HepG2 (cell line): ENCODE measurements around the gene TOP2A. TPM values are rescaled to one million over a fixed set of nuclear protein-coding genes. Genes with fewer than 3 reads are reported as not detected.

Experiments used
- ARNT2 ChIP-seq: sonication (generic); formaldehyde crosslinking; IDR thresholded peaks from 2 replicates; pipeline ENCODE4 v1.8.0; 2022; ENCODE audit warnings: mild to moderate bottlenecking, low read depth, missing genetic modification reagents, moderate library complexity
- EHMT2 ChIP-seq: fragments of 200-600 bp; sonication (generic); IDR thresholded peaks from 2 replicates; pipeline ENCODE4 v1.7.0; 2017; ENCODE audit warnings: antibody characterized with exemption, low read depth, low read length, borderline replicate concordance
- HDAC6 ChIP-seq: fragments of 200-600 bp; sonication (generic); IDR thresholded peaks from 2 replicates; pipeline ENCODE4 v1.7.0; 2017; ENCODE audit warnings: mild to moderate bottlenecking, antibody characterized with exemption, low read length, low read depth
- MEIS2 ChIP-seq: sonication (generic); formaldehyde crosslinking; IDR thresholded peaks from 2 replicates; pipeline ENCODE4 v1.9.0; 2021; ENCODE audit warnings: mild to moderate bottlenecking, missing genetic modification reagents
- SP140L ChIP-seq: sonication (generic); formaldehyde crosslinking; IDR thresholded peaks from 2 replicates; pipeline ENCODE4 v1.4.0; 2020; ENCODE audit warnings: missing genetic modification reagents, borderline replicate concordance
- SPEN ChIP-seq: sonication (generic); formaldehyde crosslinking; IDR thresholded peaks from 2 replicates; pipeline ENCODE4 v1.5.1; 2020; ENCODE audit warnings: low read depth, mild to moderate bottlenecking, missing genetic modification reagents
- SUZ12 ChIP-seq: fragments of 150-350 bp; IDR thresholded peaks from 2 replicates; pipeline ENCODE4 v1.6.1; 2014; ENCODE audit warnings: low read depth, low read length
- XRCC5 ChIP-seq: fragments of 200-400 bp; formaldehyde crosslinking; optimal IDR thresholded peaks from 2 replicates; pipeline ENCODE3; 2017; ENCODE audit warnings: mild to moderate bottlenecking, low read length
- YEATS4 ChIP-seq: sonication (generic); formaldehyde crosslinking; IDR thresholded peaks from 2 replicates; pipeline ENCODE4 v1.4.0; 2020; ENCODE audit warnings: missing genetic modification reagents, borderline replicate concordance
- ZKSCAN1 ChIP-seq: fragments of 150-350 bp; IDR thresholded peaks from 2 replicates; pipeline ENCODE4 v1.6.1; 2014; ENCODE audit warnings: low read length
- ZNF274 ChIP-seq: sonication (generic); formaldehyde crosslinking; IDR thresholded peaks from 2 replicates; pipeline ENCODE4 v1.5.1; 2020; ENCODE audit warnings: mild to moderate bottlenecking, missing genetic modification reagents
- ZNF713 ChIP-seq: sonication (generic); formaldehyde crosslinking; IDR thresholded peaks from 2 replicates; pipeline ENCODE4 v1.4.0; 2020; ENCODE audit warnings: mild to moderate bottlenecking, missing genetic modification reagents
- polyA plus RNA-seq, 8 experiments: library from polyadenylated mRNA; depleted of rRNA in 3 of 8; stranded (reverse) in 7 of 8; unstranded in 1 of 8; fragments of >200 nt; fragmentation: Illumina TruSeq in 4 of 8; extraction: Trizol in 4 of 8; gene quantifications; 2 replicates each; pipeline versions ENCODE4 v1.2.1 to v1.2.3, GENCODE V29; 2011 to 2016; ENCODE audit warnings: low read depth in 4 of 8, missing spikeins in 1 of 8, mixed read lengths in 1 of 8; ENCODE audit not compliant: insufficient read depth in 1 of 8
- total RNA-seq, 5 experiments: library from RNA; depleted of rRNA; stranded (reverse); fragments of >200 nt; fragmentation: Illumina TruSeq; extraction: Trizol; gene quantifications; 2 replicates each; pipeline ENCODE4 v1.2.3, GENCODE V29; 2016; ENCODE audit warnings: low read depth in 1 of 5
- TF ChIP-seq, protein P1 (sequence below): sonication (generic); formaldehyde crosslinking; IDR thresholded peaks from 2 replicates; pipeline ENCODE4 v1.8.1; 2023; ENCODE audit warnings: mild to moderate bottlenecking, moderate library complexity, missing genetic modification reagents
- TF ChIP-seq, protein P2 (sequence below): sonication (generic); formaldehyde crosslinking; IDR thresholded peaks from 2 replicates; pipeline ENCODE4 v1.5.1; 2020; ENCODE audit warnings: mild to moderate bottlenecking, moderate library complexity, missing genetic modification reagents
- TF ChIP-seq, protein P3 (sequence below): sonication (generic); formaldehyde crosslinking; IDR thresholded peaks from 2 replicates; pipeline ENCODE4 v1.5.0; 2020; ENCODE audit warnings: missing genetic modification reagents
- TF ChIP-seq, protein P4 (sequence below): sonication (generic); formaldehyde crosslinking; IDR thresholded peaks from 2 replicates; pipeline ENCODE4 v1.8.0; 2022; ENCODE audit warnings: mild to moderate bottlenecking, missing genetic modification reagents
- TF ChIP-seq, protein P5 (sequence below): sonication (generic); formaldehyde crosslinking; IDR thresholded peaks from 2 replicates; pipeline ENCODE4 v1.5.0; 2020; ENCODE audit warnings: mild to moderate bottlenecking, missing genetic modification reagents
- TF ChIP-seq, protein P6 (sequence below): sonication (generic); formaldehyde crosslinking; IDR thresholded peaks from 2 replicates; pipeline ENCODE4 v1.8.1; 2022; ENCODE audit warnings: low read depth, mild to moderate bottlenecking, missing genetic modification reagents

The TOP2A gene
- total and polyA plus RNA-seq, 2 of the 13 experiments (the other 11 are each of a cell fraction or from before 2014, with no cell fraction given) = 108 to 327 TPM

DNA sequence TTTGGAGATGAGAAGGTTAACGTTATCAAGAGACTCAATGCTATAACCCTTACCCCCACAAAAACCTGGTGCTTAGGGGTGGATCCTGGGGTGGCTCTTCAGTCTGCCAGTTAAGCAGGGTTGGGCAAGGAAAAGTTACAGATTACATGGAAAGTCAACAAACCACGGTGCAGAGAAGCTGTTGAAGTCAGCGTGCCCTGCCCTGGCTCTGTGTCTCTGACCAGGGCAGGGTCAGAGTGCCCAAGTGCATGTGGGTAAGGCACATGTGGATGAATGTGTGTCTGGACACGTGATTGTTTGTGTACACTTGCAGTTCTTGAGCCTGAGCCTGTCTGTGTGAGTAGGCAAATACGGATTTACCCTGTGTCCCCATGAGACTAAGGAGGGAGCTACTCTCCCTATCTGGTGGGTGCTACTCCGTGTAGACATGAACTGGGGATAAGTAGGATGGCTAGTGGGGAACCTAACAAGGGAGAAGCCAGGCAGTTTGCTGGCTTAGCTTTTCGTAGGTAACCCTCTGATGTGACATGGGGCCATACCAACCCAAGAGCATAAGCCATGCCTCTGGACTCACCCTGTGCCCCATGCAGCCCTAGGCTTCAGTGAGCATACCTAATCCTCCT lies 31.1 kb upstream of the TOP2A start (continued):
- TF ChIP-seq, protein P1, sequence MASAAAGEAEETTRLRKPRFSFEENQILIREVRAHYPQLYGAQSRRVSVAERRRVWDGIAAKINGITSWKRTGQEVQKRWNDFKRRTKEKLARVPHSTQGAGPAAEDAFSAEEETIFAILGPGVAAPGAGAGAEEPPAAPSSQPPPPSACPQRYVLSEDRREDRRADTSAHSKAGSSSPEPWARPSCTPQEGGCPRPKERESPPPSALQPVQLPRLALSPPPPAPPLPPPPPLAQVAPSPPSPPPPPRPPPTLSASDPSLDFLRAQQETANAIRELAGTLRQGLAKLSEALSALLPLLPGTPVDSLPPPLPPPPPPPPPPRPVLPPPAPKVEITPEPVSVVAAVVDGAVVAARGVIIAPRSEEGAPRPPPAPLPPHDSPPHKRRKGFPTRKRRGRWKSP (CRISPR knock-in tag) = 0 out of 2 replicates have a peak, but pooled peaks have one; percentile 35
- TF ChIP-seq, protein P2, sequence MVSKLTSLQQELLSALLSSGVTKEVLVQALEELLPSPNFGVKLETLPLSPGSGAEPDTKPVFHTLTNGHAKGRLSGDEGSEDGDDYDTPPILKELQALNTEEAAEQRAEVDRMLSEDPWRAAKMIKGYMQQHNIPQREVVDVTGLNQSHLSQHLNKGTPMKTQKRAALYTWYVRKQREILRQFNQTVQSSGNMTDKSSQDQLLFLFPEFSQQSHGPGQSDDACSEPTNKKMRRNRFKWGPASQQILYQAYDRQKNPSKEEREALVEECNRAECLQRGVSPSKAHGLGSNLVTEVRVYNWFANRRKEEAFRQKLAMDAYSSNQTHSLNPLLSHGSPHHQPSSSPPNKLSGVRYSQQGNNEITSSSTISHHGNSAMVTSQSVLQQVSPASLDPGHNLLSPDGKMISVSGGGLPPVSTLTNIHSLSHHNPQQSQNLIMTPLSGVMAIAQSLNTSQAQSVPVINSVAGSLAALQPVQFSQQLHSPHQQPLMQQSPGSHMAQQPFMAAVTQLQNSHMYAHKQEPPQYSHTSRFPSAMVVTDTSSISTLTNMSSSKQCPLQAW (CRISPR knock-in tag) = peak; percentile 89
- TF ChIP-seq SPEN (CRISPR knock-in tag) = peak; percentile 70; the same call in 1 of the 2 replicates
- TF ChIP-seq, protein P3, sequence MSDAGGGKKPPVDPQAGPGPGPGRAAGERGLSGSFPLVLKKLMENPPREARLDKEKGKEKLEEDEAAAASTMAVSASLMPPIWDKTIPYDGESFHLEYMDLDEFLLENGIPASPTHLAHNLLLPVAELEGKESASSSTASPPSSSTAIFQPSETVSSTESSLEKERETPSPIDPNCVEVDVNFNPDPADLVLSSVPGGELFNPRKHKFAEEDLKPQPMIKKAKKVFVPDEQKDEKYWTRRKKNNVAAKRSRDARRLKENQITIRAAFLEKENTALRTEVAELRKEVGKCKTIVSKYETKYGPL (CRISPR knock-in tag) = no peak
- no peak for TF ChIP-seq ZKSCAN1
- no peak for TF ChIP-seq HDAC6
- TF ChIP-seq, protein P4, sequence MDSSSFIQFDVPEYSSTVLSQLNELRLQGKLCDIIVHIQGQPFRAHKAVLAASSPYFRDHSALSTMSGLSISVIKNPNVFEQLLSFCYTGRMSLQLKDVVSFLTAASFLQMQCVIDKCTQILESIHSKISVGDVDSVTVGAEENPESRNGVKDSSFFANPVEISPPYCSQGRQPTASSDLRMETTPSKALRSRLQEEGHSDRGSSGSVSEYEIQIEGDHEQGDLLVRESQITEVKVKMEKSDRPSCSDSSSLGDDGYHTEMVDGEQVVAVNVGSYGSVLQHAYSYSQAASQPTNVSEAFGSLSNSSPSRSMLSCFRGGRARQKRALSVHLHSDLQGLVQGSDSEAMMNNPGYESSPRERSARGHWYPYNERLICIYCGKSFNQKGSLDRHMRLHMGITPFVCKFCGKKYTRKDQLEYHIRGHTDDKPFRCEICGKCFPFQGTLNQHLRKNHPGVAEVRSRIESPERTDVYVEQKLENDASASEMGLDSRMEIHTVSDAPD (CRISPR knock-in tag) = 0 out of 2 replicates have a peak, but pooled peaks have one; percentile 70
- TF ChIP-seq MEIS2 (CRISPR knock-in tag) = peak; percentile 68; the same call in 1 of the 2 replicates
- TF ChIP-seq YEATS4 (CRISPR knock-in tag) = peak; percentile 82
- TF ChIP-seq EHMT2 = 0 out of 2 replicates have a peak, but pooled peaks have one; percentile 13
- TF ChIP-seq, protein P5, sequence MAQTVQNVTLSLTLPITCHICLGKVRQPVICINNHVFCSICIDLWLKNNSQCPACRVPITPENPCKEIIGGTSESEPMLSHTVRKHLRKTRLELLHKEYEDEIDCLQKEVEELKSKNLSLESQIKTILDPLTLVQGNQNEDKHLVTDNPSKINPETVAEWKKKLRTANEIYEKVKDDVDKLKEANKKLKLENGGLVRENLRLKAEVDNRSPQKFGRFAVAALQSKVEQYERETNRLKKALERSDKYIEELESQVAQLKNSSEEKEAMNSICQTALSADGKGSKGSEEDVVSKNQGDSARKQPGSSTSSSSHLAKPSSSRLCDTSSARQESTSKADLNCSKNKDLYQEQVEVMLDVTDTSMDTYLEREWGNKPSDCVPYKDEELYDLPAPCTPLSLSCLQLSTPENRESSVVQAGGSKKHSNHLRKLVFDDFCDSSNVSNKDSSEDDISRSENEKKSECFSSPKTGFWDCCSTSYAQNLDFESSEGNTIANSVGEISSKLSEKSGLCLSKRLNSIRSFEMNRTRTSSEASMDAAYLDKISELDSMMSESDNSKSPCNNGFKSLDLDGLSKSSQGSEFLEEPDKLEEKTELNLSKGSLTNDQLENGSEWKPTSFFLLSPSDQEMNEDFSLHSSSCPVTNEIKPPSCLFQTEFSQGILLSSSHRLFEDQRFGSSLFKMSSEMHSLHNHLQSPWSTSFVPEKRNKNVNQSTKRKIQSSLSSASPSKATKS (CRISPR knock-in tag) = no peak
- no peak; the same call in 1 of the 2 replicates for TF ChIP-seq ARNT2
- 0 out of 2 replicates have a peak, but pooled peaks have one; percentile 89 for TF ChIP-seq ZNF713 (CRISPR knock-in tag)
- peak; percentile 52 for TF ChIP-seq XRCC5
- no peak for TF ChIP-seq SP140L (CRISPR knock-in tag)
- no peak for TF ChIP-seq ZNF274 (CRISPR knock-in tag)
- TF ChIP-seq SUZ12 = no peak
- TF ChIP-seq, protein P6, sequence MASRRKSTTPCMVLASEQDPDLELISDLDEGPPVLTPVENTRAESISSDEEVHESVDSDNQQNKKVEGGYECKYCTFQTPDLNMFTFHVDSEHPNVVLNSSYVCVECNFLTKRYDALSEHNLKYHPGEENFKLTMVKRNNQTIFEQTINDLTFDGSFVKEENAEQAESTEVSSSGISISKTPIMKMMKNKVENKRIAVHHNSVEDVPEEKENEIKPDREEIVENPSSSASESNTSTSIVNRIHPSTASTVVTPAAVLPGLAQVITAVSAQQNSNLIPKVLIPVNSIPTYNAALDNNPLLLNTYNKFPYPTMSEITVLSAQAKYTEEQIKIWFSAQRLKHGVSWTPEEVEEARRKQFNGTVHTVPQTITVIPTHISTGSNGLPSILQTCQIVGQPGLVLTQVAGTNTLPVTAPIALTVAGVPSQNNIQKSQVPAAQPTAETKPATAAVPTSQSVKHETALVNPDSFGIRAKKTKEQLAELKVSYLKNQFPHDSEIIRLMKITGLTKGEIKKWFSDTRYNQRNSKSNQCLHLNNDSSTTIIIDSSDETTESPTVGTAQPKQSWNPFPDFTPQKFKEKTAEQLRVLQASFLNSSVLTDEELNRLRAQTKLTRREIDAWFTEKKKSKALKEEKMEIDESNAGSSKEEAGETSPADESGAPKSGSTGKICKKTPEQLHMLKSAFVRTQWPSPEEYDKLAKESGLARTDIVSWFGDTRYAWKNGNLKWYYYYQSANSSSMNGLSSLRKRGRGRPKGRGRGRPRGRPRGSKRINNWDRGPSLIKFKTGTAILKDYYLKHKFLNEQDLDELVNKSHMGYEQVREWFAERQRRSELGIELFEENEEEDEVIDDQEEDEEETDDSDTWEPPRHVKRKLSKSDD = no peak
